ENCODE data around the gene OSBPL7. TPM values are rescaled to one million over a fixed set of nuclear protein-coding genes. Genes with fewer than 3 reads are reported as not detected.
"Not testable (repeated sequence)": the region's sequence is repeated elsewhere in the genome, so short reads cannot be mapped to it uniquely, and the experiment has no call there.

The OSBPL7 gene
- total RNA-seq, 1 donor from 2014 or later, result 20.3 TPM

DNA sequence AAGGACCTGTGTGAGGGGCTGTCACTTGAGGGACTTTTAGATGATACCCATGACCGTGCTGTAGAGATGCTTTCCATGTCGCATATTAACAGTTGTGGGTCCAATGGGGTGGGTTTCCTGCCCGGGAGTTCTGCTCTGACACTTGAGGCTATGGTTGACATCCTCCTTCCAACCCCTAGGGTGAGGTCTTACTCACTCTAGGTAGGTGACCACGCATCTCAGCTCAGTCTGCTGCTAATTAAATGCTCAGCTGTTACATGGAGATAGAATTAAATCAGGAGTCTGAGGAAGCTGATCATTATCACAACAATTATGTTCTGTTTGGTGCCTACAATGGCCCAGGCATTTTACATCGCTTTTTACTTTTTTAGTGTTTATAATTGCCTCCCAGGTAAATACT is 40.2 kb downstream of the OSBPL7 start:
- H3K36me3 Mint-ChIP-seq, result no peaks in the 10 kb centered on the region
- H3K4me1 Mint-ChIP-seq (ENCODE audit: unreplicated experiment), result no peaks in the 10 kb centered on the region
- H3K27me3 Mint-ChIP-seq, result peaks cover 71% of the 10 kb centered on the region
- H3K4me3 Mint-ChIP-seq, result no peak overlapping the region
- no peaks in the 10 kb centered on the region for H3K9me3 Mint-ChIP-seq
- DNase-seq (ENCODE audit: extremely low spot score, unreplicated experiment), result no peak
- TF ChIP-seq, protein P1, sequence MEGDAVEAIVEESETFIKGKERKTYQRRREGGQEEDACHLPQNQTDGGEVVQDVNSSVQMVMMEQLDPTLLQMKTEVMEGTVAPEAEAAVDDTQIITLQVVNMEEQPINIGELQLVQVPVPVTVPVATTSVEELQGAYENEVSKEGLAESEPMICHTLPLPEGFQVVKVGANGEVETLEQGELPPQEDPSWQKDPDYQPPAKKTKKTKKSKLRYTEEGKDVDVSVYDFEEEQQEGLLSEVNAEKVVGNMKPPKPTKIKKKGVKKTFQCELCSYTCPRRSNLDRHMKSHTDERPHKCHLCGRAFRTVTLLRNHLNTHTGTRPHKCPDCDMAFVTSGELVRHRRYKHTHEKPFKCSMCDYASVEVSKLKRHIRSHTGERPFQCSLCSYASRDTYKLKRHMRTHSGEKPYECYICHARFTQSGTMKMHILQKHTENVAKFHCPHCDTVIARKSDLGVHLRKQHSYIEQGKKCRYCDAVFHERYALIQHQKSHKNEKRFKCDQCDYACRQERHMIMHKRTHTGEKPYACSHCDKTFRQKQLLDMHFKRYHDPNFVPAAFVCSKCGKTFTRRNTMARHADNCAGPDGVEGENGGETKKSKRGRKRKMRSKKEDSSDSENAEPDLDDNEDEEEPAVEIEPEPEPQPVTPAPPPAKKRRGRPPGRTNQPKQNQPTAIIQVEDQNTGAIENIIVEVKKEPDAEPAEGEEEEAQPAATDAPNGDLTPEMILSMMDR (conservative IDR thresholded peaks at IDR 0.05), result no peak
- no peak overlapping the region for H3K27ac Mint-ChIP-seq

DNA sequence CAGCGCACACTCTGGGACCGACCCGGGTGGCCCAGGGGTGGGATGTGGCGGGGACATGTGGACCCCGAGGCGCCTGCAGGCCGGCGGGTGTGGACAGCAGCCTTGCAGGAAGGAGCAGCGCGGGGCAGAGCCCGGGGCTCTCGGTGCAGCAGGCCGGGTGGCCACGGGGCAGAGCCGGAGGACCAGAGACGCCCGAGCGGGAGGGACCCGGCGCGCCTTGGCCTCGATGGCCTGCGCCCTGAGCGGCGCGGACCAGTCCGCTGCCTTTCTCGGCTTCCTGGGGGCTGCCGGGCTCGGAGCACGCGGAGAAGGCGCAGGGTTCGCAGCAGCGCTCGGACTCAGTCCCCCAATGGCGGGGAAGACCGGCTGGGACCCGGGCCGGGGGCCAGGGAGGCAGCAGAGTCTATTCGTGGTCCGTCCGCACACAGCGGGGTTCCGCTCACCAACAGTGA is 43.4 kb downstream of the OSBPL7 start:
- DNase-seq (ENCODE audit: extremely low spot score, unreplicated experiment), result no peak
- TF ChIP-seq, protein P1 (conservative IDR thresholded peaks at IDR 0.05), result no peak
- Mint-ChIP-seq H3K4me1 (ENCODE audit: unreplicated experiment) (no peaks in the 10 kb centered on the region), H3K4me3 (no peak overlapping the region), H3K27me3 (peaks cover 76% of the 10 kb centered on the region), H3K27ac (no peak overlapping the region), H3K36me3 (no peaks in the 10 kb centered on the region), H3K9me3 (no peaks in the 10 kb centered on the region)

- H3K27ac Mint-ChIP-seq, result no peak overlapping the region
- H3K9me3 Mint-ChIP-seq, result no peaks in the 10 kb centered on the region
- H3K36me3 Mint-ChIP-seq, result no peaks in the 10 kb centered on the region
- no peak overlapping the region for H3K4me3 Mint-ChIP-seq
- DNase-seq (ENCODE audit: extremely low spot score, unreplicated experiment), result no peak
- TF ChIP-seq, protein P1 (conservative IDR thresholded peaks at IDR 0.05), result peak; percentile 79
- no peaks in the 10 kb centered on the region for H3K4me1 Mint-ChIP-seq (ENCODE audit: unreplicated experiment)
- H3K27me3 Mint-ChIP-seq, result peaks cover 66% of the 10 kb centered on the region
These were observed 45.0 kb downstream of the OSBPL7 start for GRCh38 chr17:47776330-47777197.

DNA sequence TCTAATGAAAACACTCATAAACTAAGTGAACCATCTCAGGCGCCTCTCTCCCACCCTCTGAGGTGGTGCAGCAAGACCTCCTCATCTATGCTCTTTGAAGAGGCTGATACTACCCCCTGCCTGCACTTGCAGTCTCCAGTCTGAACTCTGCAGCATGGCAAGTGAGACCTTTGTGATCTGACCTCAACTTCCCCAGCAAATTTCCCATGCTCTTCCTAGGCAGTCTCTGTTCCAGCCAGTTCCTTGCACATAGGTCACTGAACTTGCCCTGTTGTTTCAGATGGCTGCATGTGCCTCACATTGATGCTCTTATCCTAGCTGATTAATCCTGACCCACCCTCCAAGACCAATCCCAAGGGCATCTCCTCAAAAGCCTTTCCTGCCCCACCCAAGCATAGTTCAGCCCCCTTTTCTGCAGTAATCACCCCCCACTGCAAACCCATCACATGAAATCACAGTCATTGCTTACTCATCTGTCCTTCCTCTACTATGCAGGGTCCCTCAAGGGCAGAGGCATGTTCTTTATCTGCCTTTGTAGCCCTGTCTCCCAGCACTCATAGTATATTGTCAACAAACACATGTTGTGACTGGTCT is 46.5 kb downstream of the OSBPL7 start:
- Mint-ChIP-seq H3K27me3 (peaks cover 57% of the 10 kb centered on the region), H3K36me3 (no peaks in the 10 kb centered on the region), H3K27ac (no peak overlapping the region), H3K4me3 (no peak overlapping the region), H3K9me3 (peaks cover 5% of the 10 kb centered on the region), H3K4me1 (ENCODE audit: unreplicated experiment) (no peaks in the 10 kb centered on the region)
- DNase-seq (ENCODE audit: extremely low spot score, unreplicated experiment), result no peak
- TF ChIP-seq, protein P1 (conservative IDR thresholded peaks at IDR 0.05), result no peak

GRCh38 chr17:47774331-47774730 is 47.3 kb downstream of the OSBPL7 start:
- H3K27me3 Mint-ChIP-seq, result peaks cover 55% of the 10 kb centered on the region

GRCh38 chr17:47773649-47774048 is 47.9 kb downstream of the OSBPL7 start:
- H3K9me3 Mint-ChIP-seq; H3K36me3 Mint-ChIP-seq; DNase-seq (ENCODE audit: extremely low spot score, unreplicated experiment); H3K4me1 Mint-ChIP-seq (ENCODE audit: unreplicated experiment); H3K27ac Mint-ChIP-seq; H3K4me3 Mint-ChIP-seq: not testable (repeated sequence)
- peaks cover 62% of the 10 kb centered on the region for H3K27me3 Mint-ChIP-seq

More at GRCh38 chr17:47774331-47774730, 47.3 kb downstream of the OSBPL7 start:
- TF ChIP-seq, protein P1 (conservative IDR thresholded peaks at IDR 0.05), result no peak
- Mint-ChIP-seq H3K4me1 (ENCODE audit: unreplicated experiment) (no peaks in the 10 kb centered on the region), H3K36me3 (no peaks in the 10 kb centered on the region), H3K27ac (no peak overlapping the region), H3K9me3 (peaks cover 5% of the 10 kb centered on the region), H3K4me3 (no peak overlapping the region)
- DNase-seq (ENCODE audit: extremely low spot score, unreplicated experiment), result no peak
